OCI-LY1 (cell line): ENCODE measurements around the gene OCIAD1.

ENCODE experiments used
- H2AFZ ChIP-seq: fragments of 200-600 bp; sonication (generic), shearing (Covaris generic); 2 replicates; pipeline ENCODE4 v1.6.0; 2014; ENCODE audit warnings: antibody characterized with exemption, mild to moderate bottlenecking, low read length
- H3F3A ChIP-seq: fragments of 200-600 bp; sonication (generic), shearing (Covaris generic); 2 replicates; pipeline ENCODE4 v1.6.0; 2014; ENCODE audit warnings: mild to moderate bottlenecking, antibody characterized with exemption, low read length, moderate library complexity; ENCODE audit not compliant: insufficient read depth
- H3K27ac ChIP-seq: fragments of 200-600 bp; sonication (generic); 2 replicates; pipeline ENCODE4 v1.5.1; 2014; ENCODE audit warnings: low read length, mixed run types, mild to moderate bottlenecking, low read depth; ENCODE audit not compliant: poor library complexity, severe bottlenecking
- H3K27me3 ChIP-seq: fragments of 200-600 bp; sonication (generic); 2 replicates; pipeline ENCODE4 v1.6.0; 2014; ENCODE audit warnings: antibody characterized with exemption, mild to moderate bottlenecking, low read length, moderate library complexity; ENCODE audit not compliant: insufficient read depth
- H3K36me3 ChIP-seq: fragments of 200-600 bp; sonication (generic); 2 replicates; pipeline ENCODE4 v1.6.1; 2014; ENCODE audit warnings: mild to moderate bottlenecking, antibody characterized with exemption, low read length, moderate library complexity, mixed read lengths; ENCODE audit not compliant: insufficient read depth
- H3K4me1 ChIP-seq: fragments of 200-600 bp; sonication (generic); 2 replicates; pipeline ENCODE4 v1.5.1; 2014; ENCODE audit warnings: mild to moderate bottlenecking, low read length, moderate library complexity; ENCODE audit not compliant: insufficient read depth, severe bottlenecking
- H3K4me2 ChIP-seq: fragments of 200-600 bp; sonication (generic), shearing (Covaris generic); 2 replicates; pipeline ENCODE4 v1.6.1; 2014; ENCODE audit warnings: low read length
- H3K4me3 ChIP-seq: fragments of 200-600 bp; sonication (generic); 2 replicates; pipeline ENCODE4 v1.5.1; 2014; ENCODE audit warnings: low read length, low read depth, mild to moderate bottlenecking, mixed read lengths; ENCODE audit not compliant: poor library complexity, severe bottlenecking
- H3K79me2 ChIP-seq: fragments of 200-600 bp; shearing (Covaris generic); 2 replicates; pipeline ENCODE4 v1.6.1; 2016; ENCODE audit warnings: mixed run types, low read length, mixed read lengths; ENCODE audit not compliant: insufficient read depth
- H3K9ac ChIP-seq: fragments of 200-600 bp; sonication (generic), shearing (Covaris generic); 2 replicates; pipeline ENCODE4 v1.6.1; 2014; ENCODE audit warnings: mild to moderate bottlenecking, low read length, mixed read lengths
- H3K9me2 ChIP-seq: fragments of 200-600 bp; sonication (generic), shearing (Covaris generic); 2 replicates; pipeline ENCODE4 v1.6.1; 2014; ENCODE audit warnings: low read depth, mild to moderate bottlenecking, low read length, mixed read lengths
- H3K9me3 ChIP-seq: fragments of 200-600 bp; shearing (Covaris generic); 2 replicates; pipeline ENCODE4 v1.6.1; 2014; ENCODE audit warnings: low read length, mixed read lengths
- H4K20me1 ChIP-seq: fragments of 200-600 bp; sonication (generic), shearing (Covaris generic); 2 replicates; pipeline ENCODE4 v1.6.0; 2016; ENCODE audit warnings: mild to moderate bottlenecking, low read length; ENCODE audit not compliant: insufficient read depth
- CTCF ChIP-seq: fragments of 200-600 bp; sonication (generic), shearing (Covaris generic); IDR thresholded peaks from 2 replicates; pipeline ENCODE4 v1.5.1; 2017; ENCODE audit warnings: mild to moderate bottlenecking, antibody characterized with exemption, low read length, moderate library complexity, mixed read lengths
- EZH2 ChIP-seq: fragments of 200-600 bp; sonication (generic), shearing (Covaris generic); IDR thresholded peaks from 2 replicates; pipeline ENCODE4 v1.8.0; 2017; ENCODE audit warnings: borderline replicate concordance, mixed run types, mild to moderate bottlenecking, antibody characterized with exemption, low read length, moderate library complexity, mixed read lengths

OCIAD1 gene

GRCh38 chr4:48906206-48907173 lies 75.6 kb downstream of the OCIAD1 start, which contains the start of gene OCIAD2:
Gene OCIAD2, minus strand, starts transcription at chr4:48906774. Its CDS starts 2,225 bp downstream, at chr4:48904549.
- Histone ChIP-seq H3F3A (no peaks in the 10 kb centered on the region), H3K79me2 (peaks cover 4% of the 10 kb centered on the region; the same call in 1 of the 2 replicates), H3K4me2 (peak within 1 kb of the TSS; percentile 92), H3K4me1 (peaks cover 19% of the 10 kb centered on the region), H4K20me1 (no peaks in the 10 kb centered on the region), H3K27ac (peak within 1 kb of the TSS; percentile 14), H3K36me3 (peaks cover 26% of the 10 kb centered on the region), H3K9me2 (no peaks in the 10 kb centered on the region), H2AFZ (peak within 1 kb of the TSS; percentile 92; the same call in 1 of the 2 replicates), H3K4me3 (peak within 1 kb of the TSS; percentile 92), H3K27me3 (no peaks in the 10 kb centered on the region), H3K9me3 (no peaks in the 10 kb centered on the region), H3K9ac (peak within 1 kb of the TSS; percentile 86)
- TF ChIP-seq CTCF (peak; percentile 57), EZH2 (no peak)

GRCh38 chr4:48907706-48908477 lies 77.0 kb downstream of the OCIAD1 start:
- H3K27ac ChIP-seq, result no peak overlapping the region
- H3K9me2 ChIP-seq, result no peaks in the 10 kb centered on the region
- H3K9ac ChIP-seq, result no peak overlapping the region
- no peak overlapping the region for H3K4me3 ChIP-seq
- no peaks in the 10 kb centered on the region for H3K9me3 ChIP-seq
- peaks cover 12% of the 10 kb centered on the region; the same call in 1 of the 2 replicates for H3K36me3 ChIP-seq
- peaks cover 4% of the 10 kb centered on the region; the same call in 1 of the 2 replicates for H3K79me2 ChIP-seq
- H3K27me3 ChIP-seq, result no peaks in the 10 kb centered on the region
- H3K4me1 ChIP-seq, result peaks cover 19% of the 10 kb centered on the region
- H2AFZ ChIP-seq, result no peak overlapping the region
- no peaks in the 10 kb centered on the region for H4K20me1 ChIP-seq
- H3F3A ChIP-seq, result no peaks in the 10 kb centered on the region
- no peak overlapping the region for H3K4me2 ChIP-seq
- TF ChIP-seq EZH2 (no peak), CTCF (no peak)

GRCh38 chr4:48908687-48909086 lies 77.8 kb downstream of the OCIAD1 start:
- no peaks in the 10 kb centered on the region for H3F3A ChIP-seq
- H3K4me2 ChIP-seq, result no peak overlapping the region
- TF ChIP-seq CTCF, result no peak
- TF ChIP-seq EZH2, result no peak
- H3K9me3 ChIP-seq, result no peaks in the 10 kb centered on the region
- no peaks in the 10 kb centered on the region for H3K27me3 ChIP-seq
- peaks cover 4% of the 10 kb centered on the region; the same call in 1 of the 2 replicates for H3K79me2 ChIP-seq
- H3K27ac ChIP-seq, result no peak overlapping the region
- no peak overlapping the region for H3K4me3 ChIP-seq
- peaks cover 9% of the 10 kb centered on the region; the same call in 1 of the 2 replicates for H3K36me3 ChIP-seq
- H3K4me1 ChIP-seq, result peaks cover 19% of the 10 kb centered on the region
- H3K9ac ChIP-seq, result no peak overlapping the region
- H2AFZ ChIP-seq, result no peak overlapping the region
- H3K9me2 ChIP-seq, result no peaks in the 10 kb centered on the region
- no peaks in the 10 kb centered on the region for H4K20me1 ChIP-seq
